NCI-H146 treated with DMSO at 0.1 percent for 48 hours (cell line): ENCODE data around the gene TOP2A.

Experiments used
- DNase-seq: peaks from one replicate; lab custom pipeline; 2025; ENCODE audit not compliant: unreplicated experiment; lab: John Stamatoyannopoulos, UW

Gene TOP2A, protein sequence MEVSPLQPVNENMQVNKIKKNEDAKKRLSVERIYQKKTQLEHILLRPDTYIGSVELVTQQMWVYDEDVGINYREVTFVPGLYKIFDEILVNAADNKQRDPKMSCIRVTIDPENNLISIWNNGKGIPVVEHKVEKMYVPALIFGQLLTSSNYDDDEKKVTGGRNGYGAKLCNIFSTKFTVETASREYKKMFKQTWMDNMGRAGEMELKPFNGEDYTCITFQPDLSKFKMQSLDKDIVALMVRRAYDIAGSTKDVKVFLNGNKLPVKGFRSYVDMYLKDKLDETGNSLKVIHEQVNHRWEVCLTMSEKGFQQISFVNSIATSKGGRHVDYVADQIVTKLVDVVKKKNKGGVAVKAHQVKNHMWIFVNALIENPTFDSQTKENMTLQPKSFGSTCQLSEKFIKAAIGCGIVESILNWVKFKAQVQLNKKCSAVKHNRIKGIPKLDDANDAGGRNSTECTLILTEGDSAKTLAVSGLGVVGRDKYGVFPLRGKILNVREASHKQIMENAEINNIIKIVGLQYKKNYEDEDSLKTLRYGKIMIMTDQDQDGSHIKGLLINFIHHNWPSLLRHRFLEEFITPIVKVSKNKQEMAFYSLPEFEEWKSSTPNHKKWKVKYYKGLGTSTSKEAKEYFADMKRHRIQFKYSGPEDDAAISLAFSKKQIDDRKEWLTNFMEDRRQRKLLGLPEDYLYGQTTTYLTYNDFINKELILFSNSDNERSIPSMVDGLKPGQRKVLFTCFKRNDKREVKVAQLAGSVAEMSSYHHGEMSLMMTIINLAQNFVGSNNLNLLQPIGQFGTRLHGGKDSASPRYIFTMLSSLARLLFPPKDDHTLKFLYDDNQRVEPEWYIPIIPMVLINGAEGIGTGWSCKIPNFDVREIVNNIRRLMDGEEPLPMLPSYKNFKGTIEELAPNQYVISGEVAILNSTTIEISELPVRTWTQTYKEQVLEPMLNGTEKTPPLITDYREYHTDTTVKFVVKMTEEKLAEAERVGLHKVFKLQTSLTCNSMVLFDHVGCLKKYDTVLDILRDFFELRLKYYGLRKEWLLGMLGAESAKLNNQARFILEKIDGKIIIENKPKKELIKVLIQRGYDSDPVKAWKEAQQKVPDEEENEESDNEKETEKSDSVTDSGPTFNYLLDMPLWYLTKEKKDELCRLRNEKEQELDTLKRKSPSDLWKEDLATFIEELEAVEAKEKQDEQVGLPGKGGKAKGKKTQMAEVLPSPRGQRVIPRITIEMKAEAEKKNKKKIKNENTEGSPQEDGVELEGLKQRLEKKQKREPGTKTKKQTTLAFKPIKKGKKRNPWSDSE (N-terminal part only)

DNA sequence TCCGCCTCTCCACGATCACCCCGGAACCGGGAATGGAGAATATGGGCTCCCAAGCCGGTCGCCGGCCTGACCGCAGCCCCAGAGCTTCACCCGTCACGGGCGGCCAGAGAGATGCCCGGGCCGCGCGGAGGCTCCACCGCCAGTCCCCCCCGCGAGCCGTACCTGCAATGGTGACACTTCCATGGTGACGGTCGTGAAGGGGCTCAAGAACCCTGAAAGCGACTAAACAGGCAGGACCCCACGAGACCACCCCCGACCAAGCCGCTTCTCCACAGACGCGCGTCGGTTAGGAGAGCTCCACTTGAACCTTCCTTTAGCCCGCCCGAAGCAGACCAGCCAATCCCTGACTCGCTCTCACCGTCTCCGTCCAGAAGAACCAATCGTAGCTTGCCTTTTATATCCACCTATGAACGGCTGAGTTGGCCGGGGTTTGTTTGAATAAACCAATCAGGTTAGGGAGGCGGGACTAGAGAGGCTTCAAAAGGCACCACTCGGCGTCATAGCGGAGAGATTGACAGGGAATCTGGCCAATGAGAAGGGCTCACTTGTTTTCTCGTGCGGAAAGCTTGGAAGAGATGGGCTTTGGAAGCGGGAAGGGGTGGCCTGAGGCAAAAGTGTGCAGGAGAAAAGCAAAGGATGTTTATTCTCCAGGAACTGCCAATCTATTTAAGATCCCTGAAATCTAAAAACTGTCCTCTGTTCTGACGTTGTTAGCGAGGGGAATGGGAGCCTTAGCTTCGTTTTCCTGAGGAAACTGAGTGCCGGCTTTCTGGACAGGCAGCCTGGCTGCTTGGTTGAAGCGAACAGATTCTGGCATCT, at the start of gene TOP2A:
Gene TOP2A, minus strand, starts transcription at position 288 of the 819 bp plus-strand sequence. Its CDS starts 105 bp downstream, at position 183.
- peak; percentile 99 for DNase-seq

DNA sequence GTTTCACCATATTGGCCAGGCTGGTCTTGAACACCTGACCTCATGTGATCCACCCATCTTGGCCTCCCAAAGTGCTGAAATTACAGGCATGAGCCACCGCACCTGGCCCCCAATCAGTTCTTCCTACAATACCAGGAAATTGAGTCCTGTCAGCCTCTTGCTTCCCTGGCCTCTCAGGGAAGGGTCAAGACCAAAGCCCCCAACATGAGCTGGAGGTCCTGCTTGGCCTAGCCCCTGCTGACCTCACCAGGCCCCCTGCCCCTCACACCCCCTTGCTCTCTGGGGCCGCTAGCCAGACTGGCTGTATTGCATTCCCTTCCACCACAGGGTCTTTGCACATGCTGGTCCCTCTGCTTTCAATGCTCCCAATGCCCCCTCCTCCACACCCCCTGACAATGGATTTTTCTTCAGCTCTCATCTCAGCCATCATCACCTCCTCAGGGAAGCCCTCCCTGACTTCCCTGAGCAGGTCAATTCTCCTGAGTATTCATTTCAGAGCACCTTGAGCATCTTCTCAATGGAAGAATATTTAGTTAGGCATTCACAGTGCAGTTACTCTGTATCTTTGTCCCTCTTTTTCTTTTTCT, 49.7 kb upstream of the TOP2A start:
- DNase-seq = no peak

DNA sequence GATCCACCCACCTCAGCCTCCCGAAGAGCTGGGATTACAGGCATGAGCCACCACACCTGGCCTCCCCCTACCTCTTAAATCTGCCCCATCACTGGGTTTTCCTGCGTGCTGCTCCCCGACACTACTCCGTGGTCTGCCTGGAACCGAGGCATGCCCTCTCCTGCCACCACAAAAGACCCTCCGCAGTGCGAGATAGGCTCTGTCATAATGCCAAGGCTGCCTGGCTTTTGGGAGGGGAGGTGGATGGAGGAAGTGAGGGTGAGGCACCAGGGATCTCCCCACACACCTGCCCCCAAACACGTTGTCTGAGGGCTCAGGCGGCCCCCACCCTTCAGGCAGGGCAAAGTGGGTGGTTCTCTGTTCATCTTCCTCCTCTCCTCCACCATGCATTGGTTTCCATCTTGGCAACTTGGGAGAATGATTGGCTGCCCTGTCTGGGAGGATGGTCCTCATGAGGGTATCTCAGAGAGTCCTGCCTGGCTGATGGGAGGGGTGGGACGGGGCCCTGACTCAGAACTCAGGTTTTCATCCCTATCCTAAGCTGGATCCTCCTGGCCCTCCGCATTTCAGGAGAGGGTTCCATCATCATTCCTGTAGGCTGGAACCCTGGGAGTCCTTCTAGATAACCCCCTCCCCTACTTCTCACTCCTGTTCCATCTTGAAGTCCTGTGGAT, 48.7 kb upstream of the TOP2A start:
- DNase-seq = no peak

DNA sequence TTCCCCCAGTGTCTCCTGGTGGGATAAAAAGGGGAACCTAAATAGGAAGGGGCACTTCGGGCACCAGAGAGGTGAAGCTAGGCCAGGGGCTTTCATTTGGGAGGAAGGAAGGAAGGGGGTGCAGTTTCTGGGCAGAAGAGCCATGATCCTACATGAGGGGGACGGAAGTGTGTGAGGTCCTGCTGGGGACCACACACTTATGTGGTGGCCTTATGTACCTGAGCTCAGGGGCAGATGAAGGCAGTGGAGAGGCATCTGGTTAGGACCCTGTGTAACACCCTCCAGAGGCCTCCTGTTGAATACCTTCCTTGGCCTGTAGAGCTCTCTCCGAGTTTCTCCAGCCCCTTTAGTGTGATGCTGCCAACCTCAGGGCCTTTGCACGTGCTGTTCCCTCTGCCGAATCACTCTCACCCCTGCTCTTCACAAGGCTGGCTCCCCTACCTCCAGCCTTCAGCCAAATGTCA, 46.7 kb upstream of the TOP2A start:
- no peak for DNase-seq

DNA sequence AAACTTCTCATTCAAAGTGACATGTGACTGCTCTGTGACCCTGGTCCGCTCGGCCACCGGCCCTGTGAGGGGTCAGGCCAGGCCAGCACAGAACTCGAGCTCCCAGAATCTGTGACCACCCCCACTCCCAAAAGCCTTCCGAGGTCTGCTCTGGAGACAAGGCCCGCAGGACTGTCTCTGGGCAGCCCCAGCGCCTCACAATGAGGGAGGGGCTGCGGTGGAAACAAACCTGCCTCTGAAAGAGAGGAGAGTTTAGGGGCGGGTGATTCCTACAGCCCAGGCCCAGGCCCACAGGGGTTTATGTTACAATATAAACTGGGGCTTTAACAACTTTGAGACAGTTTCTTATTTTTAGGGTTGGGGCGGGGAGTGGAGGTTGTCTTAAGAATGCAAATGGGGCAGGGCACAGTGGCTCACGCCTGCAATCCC, 45.4 kb upstream of the TOP2A start:
- DNase-seq = no peak

DNA sequence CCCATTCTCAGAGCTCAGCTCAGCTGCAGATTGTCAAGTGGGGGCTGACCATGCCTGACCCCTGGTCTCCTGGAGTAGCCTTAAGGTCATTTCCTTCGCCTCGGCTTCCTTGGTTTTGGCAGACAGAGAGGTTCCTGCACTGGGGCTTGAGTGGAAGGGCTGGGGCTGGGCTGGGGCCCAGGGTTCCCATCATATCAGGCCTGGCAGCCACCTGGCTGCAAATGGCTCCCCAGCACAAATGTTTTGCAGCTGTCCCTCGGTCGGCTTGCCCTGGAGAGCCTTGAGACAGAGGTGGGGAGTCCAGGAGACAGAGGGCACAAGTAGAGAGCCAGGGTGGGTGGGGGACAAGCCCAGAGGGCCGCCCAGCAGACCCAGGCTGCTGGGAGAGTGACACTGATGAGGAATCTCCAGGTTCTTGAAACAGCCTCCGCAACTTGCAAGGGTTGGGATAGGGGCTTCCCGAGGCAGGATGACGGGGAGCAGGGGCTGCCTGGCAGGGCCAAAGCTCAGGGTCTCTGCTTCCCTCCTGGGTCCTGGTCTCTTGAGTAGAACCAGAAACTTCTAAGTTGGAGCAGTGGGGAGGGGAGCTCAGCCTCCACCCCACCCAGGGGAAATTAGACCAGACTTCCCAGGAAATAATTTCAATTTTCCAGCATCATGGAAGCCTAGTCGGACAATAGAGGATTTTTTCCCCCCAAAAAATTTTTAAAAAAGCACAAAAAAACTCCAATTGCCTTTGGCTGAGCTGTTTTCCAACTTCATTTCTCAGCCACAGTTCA, 44.8 kb upstream of the TOP2A start:
- no peak for DNase-seq

DNA sequence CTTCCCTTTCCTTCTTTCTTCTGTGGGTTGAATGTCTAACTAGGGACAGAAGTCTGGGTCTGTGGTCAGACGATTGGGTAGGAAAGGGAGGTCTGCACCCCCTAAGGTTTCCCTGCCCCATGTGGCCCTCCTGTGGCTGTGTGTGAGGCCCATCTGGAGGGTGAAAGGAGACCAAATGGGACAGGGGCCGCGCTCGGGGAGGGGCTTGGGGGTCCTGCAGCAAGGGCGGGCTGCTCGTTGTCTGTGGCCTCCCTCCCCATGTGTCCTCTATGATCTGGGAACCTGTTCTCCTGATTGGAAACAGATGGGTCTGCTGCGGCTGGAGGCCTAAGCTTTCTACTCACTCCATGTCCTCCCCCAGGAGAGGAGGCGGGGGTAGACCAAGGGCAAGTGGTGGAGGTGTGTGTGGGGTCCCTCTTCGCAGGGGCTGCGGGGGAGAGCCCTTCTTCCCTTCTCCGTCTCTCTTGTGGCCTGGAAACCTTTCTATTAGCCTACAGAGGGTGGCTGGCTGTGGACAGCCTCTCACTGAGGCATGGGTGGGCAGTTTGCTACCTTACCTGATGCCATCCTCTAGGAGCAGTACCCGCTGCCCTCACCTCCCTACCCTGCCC, 44.1 kb upstream of the TOP2A start:
- no peak for DNase-seq

DNA sequence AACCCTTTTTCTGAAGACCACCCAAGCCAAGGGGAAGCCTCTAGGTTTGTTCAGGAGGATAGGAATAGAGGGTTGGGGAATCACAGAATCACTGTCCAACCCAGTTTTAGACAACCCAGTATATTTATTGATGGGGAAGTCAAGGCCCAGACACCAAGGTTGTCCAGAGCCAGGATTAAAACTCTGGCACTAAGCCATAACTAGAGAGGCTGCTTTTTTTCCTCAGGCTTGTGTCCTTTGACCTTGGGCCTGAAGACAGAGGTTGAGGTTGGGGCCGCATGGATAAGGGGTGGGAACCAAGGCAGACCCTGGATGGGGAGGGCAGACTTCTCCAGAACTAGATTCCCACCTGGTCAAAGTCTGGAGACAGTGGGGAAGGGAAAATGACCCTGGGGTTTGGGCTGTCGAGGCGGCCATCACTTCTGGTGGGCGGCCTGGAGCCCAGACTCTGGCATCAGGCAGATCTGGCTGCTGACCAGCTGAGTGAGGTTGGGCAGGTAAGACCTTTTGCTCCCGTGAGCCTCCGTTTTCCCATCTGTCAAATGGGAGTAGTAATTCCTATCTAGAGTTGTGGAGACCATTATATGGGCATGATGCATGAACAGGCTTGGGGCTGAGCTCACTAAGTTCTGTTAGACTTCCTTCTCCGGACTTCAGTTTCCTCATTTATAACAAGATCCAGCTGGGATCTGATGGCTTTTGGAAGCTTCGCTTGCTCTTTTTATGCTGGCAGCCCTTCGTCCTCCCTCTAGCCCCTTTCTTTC, 43.5 kb upstream of the TOP2A start:
- DNase-seq = no peak

DNA sequence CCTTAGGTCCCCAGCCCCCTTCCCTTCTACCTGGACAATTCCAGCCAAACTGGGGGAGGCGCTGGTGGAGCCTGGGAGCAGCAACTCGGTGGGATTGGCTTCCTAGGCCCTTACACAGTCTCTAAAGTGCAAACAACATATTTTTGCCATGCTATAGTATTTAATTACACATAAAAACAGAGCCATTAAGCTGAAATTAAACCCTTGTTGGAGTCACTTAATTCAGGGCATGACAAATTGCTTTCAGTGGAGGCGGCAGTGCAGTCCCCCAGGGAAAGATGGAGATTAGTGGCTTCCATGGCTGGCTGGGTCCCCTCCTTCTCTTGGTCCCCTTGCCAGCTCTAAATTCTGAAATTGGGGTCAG, 42.9 kb upstream of the TOP2A start:
- no peak for DNase-seq

DNA sequence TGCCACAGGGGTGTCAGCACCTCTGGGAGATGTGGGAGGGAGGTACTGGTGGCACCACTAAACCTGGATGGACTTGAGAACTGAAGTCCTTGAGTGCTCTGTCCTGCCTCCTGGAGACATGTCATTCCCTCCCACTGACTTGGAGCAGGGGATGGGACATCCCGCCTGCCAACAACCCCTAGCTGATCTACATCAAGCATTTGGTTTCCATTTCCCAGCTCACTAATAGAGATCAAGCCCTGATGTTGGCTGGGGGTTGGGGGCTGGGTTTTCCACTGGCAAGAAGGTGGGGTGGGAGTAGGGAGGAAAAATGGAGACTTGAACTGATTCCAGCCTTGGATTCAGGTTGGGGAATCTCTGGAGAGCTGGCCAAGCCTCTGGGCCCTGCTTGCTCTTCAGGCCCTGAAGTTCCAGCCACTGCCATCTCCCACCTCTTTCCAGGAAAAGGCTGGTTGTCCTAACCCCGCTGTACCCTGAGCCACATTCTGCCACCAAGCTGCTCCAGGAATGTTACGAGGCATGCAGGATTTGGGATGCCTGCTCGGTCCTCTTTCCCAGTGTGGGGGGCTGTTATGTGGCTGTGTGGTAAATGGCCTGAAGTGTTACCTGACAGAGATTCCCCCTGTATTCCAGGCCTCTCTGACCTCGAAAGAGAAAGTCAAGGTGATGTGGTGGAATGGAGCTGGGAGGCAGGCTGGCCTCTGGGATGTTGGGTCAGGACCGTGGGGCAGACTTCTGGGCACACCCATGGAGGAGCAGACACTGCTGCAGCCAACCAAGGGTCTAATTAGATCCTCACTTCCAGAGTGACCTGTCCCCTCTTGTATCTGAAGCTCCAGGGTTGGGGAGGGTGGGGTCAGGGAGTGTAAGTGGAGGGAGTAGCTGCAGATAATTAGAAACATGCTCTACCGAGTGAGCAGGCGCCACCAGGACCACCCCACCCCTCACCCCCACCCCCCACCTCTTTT, 42.2 kb upstream of the TOP2A start:
- DNase-seq = no peak

DNA sequence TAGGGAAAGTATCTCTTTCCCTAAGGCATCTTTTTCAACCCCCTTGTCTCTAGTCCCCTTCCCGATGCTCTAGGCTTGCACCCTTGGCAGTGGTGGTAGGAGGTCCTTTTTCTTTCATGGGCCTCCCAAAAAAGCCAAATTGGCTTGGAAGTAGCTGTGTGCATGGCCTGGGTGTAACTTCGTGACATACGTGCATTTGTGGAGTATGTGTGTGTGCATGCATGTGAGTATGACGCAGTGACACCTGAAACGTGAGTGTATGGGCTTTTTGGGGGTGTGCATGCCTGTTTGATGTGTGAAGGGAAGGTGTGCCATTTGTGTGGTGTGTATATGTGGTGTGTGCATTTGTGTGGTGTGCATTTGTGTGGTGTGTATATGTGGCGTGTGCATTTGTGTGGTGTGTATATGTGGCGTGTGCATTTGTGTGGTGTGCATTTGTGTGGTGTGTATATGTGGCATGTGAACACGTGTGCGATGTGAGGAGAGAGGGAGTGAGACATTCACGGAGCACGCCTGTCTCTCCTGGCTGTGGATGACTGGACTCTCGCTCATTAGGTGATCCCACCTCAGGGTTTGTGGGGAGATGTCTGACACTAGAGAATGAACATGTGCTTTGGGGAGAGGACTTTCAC, 41.3 kb upstream of the TOP2A start:
- DNase-seq = no peak

DNA sequence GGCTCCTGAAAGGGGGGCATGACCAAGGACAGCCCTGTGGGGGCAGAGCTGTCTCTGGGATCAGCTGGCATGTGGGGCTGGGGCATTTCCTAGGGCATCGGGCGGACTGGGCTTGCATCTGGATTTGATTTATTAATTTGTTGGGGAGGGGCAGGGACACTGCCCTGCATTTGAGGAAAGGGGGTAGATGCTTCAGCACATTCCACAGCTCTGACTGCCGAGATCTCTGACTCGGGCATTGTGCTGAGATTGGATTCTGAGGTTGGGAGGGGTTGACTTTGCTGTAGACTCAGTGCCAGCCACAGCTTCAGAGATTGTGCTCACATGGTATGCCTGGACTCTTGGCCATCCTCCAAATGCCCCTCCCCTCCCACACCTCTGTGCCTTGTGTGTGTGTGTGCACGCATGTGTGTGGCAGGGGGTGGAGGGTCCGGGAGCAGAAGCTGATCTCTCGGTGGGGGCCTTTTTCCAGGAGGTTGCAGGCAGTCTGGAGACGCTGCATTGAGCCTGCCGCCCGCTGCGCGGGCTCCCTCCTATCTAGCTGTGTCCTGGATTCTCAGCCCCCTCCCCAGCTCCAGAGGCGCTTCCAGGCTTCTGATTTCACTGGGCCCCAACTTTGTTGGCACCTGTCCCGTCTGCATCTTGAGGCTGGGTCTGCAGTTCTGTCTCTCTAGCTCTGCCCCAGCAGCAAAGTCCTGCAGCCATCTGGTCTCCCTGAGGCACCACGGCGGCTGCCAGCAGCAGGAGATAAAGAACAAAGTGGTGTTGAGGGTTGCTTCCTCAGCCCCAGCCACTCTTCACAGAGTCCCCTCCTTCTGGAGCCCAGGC, 40.5 kb upstream of the TOP2A start:
- DNase-seq = no peak

DNA sequence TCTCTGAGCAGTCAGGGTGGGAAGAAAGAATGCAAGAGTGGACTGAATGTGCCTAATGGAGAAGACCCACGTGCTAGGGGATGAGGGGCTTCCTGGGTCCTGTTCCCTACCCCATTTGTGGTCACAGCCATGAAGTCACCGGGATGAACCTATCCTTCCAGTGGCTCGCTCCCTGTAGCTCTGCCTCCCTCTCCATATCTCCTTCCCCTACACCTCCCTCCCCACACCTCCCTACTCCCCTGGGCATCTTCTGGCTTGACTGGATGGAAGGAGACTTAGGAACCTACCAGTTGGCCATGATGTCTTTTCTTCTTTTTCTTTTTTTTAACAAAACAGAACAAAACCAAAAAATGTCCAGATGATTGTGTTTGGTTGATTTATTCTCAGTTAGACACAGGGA, 39.7 kb upstream of the TOP2A start:
- DNase-seq = no peak

DNA sequence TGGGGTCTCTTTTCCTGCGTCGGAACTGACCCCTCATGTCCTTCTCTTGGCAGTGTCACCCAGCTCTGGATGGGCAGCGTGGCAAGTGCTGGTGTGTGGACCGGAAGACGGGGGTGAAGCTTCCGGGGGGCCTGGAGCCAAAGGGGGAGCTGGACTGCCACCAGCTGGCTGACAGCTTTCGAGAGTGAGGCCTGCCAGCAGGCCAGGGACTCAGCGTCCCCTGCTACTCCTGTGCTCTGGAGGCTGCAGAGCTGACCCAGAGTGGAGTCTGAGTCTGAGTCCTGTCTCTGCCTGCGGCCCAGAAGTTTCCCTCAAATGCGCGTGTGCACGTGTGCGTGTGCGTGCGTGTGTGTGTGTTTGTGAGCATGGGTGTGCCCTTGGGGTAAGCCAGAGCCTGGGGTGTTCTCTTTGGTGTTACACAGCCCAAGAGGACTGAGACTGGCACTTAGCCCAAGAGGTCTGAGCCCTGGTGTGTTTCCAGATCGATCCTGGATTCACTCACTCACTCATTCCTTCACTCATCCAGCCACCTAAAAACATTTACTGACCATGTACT, 38.8 kb upstream of the TOP2A start:
- DNase-seq = no peak

DNA sequence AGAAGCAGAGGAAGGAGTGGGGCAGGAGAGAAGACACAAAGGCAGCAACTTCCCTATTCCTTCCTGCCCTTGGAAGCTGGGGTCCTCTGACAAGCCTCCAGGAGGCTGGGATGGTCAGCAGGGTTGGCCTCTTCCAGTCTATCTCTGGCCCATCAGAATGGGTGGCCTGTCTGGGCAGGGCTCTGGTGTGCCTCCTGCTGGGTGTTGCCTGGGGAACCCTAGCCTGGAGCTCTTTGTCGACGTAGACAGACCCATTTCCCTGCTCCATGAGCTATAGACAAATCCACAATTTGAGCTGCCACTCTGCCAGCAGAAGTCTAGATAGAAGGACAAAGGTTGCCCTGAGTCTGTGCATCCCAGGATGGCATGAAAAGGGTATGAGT, 36.9 kb upstream of the TOP2A start:
- peak; percentile 61 for DNase-seq
